ENCODE measurements around the gene ASRGL1.
"Not testable (repeated sequence)": the region's sequence is repeated elsewhere in the genome, so short reads cannot be mapped to it uniquely, and the experiment has no call there.

Gene ASRGL1

DNA sequence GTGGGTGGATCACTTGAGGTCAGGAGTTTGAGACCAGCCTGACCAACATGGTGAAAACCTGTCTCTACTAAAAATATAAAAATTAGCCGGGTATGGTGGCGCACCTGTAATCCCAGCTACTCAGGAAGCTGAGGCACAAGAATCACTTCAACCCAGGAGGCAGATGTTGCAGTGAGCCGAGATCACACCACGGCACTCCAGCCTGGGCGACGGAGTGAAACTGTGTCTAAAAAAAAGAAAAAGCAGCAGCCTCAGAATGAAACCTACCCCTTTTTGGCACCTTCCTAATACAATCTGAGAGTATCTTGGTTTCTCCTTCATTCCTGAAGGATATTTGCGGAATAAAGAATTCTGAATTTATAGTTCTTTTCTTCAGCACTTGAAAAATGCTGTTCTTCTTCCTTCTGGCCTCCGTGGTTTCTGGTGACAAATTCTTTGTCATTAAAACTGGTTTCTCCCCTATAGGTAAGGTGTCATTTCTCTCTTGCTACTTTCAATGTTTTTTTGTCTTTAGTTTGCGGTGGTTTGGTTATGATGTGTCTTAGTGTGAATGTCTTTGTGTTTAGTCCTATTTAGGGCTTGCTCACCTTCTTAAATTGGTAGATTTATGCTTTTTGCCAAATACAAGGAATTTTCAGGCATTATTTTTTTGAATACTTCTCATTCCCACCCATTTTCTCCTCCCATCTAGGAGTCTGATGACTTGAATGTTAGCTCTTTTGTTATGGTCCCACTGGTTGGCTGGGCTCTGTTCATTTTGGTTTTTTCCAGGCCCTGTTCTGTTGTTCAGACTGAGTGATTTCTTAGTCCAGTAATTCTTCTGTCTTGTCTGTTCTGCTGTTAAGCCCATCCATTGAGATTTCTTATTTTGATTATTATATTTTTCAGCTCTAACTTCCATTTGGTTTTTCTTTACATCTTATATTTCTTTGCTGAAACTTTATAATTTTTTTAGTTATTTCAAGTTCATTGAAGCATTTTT, 15.4 kb downstream of the ASRGL1 start:
- DNase-seq, result no peak

GRCh38 chr11:62353841-62354240, 16.6 kb downstream of the ASRGL1 start:
- no peak for DNase-seq

DNA sequence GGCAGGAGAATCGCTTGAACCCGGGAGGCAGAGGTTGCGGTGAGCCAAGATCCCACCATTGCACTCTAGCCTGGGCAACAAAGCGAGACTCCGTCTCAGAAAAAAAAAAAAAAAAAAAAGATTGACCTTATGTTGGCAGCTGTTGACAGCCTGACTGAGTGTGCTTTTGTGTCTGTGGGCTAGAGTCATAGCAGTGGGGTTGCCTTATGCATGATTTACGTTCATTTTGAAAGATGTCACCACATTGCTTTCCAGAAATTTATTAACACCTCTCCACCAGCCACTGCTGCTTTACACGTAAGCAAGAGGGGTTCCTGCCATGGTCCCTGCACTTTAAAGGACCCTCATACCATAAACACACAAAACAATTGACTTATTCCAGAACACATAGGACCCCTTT, 21.0 kb downstream of the ASRGL1 start:
- no peak for DNase-seq

DNA sequence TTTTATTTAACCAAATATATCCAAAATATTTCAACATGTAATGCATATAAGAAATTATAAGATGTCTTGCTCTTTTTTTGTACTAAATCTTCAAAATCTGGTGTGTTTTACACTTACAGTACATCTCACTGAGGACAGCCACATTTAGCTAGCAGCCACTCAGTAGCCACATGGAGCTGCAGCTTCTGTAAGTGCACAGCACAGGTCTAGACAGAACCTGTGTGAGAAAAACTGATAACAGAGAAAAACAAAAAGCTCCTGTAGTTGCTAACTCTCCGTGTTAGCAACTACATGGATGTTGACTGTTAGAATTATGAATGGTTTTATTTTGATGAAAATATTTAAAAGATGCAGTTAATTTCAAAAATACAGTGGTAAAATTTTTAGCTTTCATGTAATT, 22.2 kb downstream of the ASRGL1 start:
- DNase-seq, result no peak

DNA sequence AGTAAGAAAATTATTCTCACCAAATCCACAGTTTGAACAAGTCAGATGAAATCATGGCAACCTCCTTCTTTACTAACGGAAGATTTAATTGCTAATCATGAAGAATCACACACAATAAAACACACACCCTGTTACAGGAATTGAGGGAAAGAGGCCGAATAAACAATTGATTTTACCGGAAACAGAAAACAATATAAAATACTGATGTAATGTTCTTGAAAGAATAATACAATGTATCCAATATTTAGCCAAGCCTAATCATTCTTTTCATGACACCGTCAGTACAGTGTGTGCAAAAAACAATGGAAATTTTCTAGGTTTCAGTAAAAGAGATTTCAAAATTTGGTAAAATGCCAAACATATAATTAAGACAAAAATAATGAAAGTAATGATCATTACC, 23.4 kb downstream of the ASRGL1 start:
- DNase-seq, result no peak

DNA sequence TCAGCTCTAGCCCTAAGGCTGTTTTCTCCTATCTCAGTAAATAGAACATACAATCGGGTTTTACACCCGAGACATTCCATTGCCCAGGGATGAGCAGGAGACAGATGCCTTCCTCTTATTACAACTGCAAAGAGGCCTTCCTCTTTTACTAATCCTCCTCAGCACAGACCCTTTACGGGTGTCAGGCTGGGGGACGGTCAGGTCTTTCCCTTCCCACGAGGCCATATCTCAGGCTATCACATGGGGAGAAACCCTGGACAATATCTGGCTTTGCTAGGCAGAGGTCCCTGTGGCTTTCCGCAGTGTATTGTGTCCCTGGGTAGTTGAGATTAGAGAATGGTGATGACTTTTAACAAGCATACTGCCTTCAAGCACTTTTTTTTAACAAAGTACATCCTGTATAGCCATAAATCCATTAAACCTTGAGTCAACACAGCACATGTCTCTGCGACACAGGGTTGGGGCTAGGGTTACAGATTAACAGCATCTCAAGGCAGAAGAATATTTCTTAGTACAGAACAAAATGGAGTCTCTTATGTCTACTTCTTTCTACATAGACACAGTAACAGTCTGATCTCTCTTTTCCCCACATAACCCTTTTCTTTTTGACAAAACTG, 31.7 kb downstream of the ASRGL1 start:
- DNase-seq, result not testable (repeated sequence)

- DNase-seq, result no peak
These were observed 33.6 kb downstream of the ASRGL1 start for GRCh38 chr11:62370743-62371440.

DNA sequence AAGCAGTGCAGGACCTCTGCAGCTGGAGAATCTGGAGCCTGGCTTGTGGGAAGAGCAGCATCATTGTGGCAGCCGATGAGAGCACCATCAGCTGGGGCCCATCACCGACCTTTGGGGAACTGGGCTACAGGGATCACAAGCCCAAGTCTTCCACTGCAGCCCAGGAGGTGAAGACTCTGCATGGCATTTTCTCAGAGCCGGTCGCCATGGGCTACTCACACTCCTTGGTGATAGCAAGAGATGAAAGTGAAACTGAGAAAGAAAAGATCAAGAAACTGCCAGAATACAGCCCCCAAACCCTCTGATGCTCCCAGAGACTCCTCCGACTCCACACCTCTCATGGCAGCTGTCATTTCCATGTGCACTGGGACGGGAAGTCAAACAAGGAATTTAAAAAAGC, 35.6 kb downstream of the ASRGL1 start:
- DNase-seq, result no peak

GRCh38 chr11:62373464-62374119, 36.3 kb downstream of the ASRGL1 start:
- DNase-seq, result no peak

DNA sequence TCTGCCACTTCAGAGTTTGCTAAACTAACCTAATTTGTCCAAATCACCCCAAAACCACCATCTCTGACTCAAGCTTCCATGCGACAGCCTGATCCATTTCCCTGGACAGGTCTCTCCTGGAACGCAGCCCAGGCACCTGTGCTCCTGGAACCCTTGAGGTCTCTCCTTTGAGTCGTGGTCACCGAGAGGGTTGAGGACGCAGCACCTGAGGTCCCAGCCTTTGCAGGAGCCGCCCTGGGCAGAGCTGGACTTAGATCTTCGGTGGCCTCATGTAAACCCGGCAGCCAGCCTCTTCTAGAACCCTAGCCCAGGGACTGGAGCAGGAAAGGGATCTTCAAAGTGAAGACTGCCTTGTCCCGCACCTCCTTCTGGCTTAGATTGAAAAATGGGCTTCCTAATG, 37.6 kb downstream of the ASRGL1 start:
- DNase-seq, result no peak

DNA sequence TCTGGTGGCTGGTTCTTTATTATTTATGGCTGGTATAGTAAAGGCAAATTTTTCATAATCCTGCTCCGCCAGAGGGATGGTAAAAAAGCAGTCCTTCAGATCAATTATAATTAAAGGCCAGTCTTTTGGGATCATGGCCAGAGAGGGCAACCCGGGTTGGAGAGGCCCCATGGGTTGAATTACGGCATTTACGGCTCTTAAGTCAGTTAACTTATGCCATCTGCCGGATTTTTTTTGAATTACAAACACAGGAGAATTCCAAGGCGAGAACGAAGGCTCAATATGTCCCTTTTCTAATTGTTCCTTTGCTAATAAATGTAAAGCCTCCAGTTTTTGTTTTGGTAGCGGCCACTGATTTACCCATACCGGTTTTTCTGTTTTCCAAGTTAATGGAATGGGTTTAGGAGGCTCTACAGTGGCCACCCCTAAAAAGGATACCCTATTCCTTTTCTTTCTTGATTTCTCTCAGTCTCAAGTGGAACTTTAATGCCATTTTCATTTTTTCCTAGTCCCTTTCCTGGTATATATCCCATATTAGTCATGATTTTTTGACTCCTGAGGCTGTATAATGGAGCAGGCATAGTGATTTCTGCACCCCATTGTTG, 41.3 kb downstream of the ASRGL1 start:
- DNase-seq, result peak in 10 of 51 donors; percentile 20 to 67 (median 32)

GRCh38 chr11:62379586-62379985, 42.3 kb downstream of the ASRGL1 start:
- peak in 33 of 51 donors; percentile 7 to 84 (median 50) for DNase-seq

GRCh38 chr11:62380821-62381245, 43.6 kb downstream of the ASRGL1 start:
- peak in 22 of 51 donors; percentile 10 to 77 (median 35) for DNase-seq

DNA sequence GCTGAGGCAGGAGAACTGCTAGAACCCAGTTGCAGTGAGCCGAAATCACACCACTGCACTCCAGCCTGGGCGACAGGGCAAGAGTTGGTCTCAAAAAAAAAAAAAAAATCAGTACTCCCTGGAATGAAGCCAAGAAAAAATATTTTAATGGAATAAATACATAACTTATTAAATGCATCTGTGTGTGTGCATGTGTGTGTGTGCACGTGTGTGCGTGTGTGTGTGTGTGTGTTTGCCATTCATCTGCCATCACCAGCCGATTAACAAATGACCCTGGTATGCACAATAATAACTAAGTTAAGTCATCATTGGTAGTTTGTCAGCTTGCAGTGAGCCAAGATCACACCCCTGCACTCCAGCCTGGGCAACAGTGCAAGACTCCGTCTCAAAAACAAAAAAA, 46.6 kb downstream of the ASRGL1 start:
- DNase-seq, result no peak

GRCh38 chr11:62386083-62386482, 48.8 kb downstream of the ASRGL1 start:
- DNase-seq, result not testable (repeated sequence)

- DNase-seq, result no peak
These were observed 50.1 kb downstream of the ASRGL1 start for GRCh38 chr11:62387381-62387780.

DNA sequence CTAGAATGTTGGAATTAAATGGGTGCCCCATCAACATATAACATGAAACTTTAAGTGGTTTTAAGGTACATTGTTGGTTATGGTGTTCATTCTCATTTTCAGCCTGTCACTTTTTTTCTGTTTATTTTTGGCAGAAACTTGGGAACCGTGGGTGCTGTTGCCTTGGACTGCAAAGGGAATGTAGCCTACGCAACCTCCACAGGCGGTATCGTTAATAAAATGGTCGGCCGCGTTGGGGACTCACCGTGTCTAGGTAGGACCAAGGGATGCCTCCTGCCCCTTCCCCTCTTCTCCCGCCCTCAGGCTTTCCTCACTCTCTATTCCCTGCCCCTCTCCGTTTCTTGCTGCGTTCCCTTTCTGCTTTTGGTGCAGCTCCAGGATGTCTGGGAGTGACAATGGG, 51.8 kb downstream of the ASRGL1 start:
- no peak for DNase-seq

GRCh38 chr11:62390237-62390636, 53.0 kb downstream of the ASRGL1 start:
- no peak for DNase-seq

DNA sequence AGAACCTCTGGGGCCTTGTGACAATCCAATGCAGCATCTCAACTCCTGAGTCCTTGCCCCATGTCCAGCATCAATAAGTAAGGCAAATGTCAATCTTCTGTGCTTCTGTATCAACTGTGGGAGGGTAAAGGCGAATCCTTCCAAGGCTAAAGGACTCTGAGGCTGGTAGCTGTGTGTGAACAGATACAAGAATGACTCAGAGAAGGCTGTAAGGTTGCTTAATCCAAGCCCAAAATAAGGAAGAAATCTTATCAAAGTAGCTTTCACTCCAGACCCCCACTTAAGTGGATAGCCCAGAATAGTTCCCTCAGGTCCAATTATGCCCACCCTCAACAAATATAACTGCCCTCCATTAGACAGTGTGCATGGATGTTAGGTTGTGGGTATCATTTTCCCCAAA, 53.5 kb downstream of the ASRGL1 start:
- DNase-seq, result no peak

- DNase-seq, result no peak
These were observed 54.6 kb downstream of the ASRGL1 start for GRCh38 chr11:62391642-62392425.
